HAP-1 (cell line): ENCODE data around the gene RPS6KA2.
"Not testable (repeated sequence)": the region's sequence is repeated elsewhere in the genome, so short reads cannot be mapped to it uniquely, and the experiment has no call there.

Source experiments
- DNase-seq, 2 experiments: peaks; one replicate each; pipeline ENCODE4 v3.0.0-alpha.2; 2016 to 2020; ENCODE audit warnings: low spot score in 2 of 2
- H3K27me3 ChIP-seq: fragments of 250-450 bp; sonication (Bioruptor Pico); 2 replicates; pipeline ENCODE4 v1.5.1; 2020; ENCODE audit warnings: low read depth, mild to moderate bottlenecking, moderate library complexity
- H3K36me3 ChIP-seq: fragments of 250-450 bp; sonication (Bioruptor Pico); replicated peaks from 2 replicates; pipeline ENCODE4 v1.5.1; 2020; ENCODE audit warnings: mild to moderate bottlenecking
- H3K4me1 ChIP-seq: fragments of 250-450 bp; sonication (Bioruptor Pico); 2 replicates; pipeline ENCODE4 v1.5.1; 2020; ENCODE audit warnings: mild to moderate bottlenecking
- H3K4me3 ChIP-seq: fragments of 250-450 bp; sonication (Bioruptor Pico); 2 replicates; pipeline ENCODE4 v1.5.1; 2020; ENCODE audit warnings: mild to moderate bottlenecking, moderate library complexity
- H3K9me3 ChIP-seq: fragments of 250-450 bp; sonication (Bioruptor Pico); 2 replicates; pipeline ENCODE4 v1.5.1; 2020; ENCODE audit warnings: mild to moderate bottlenecking, moderate library complexity
- in situ Hi-C: fragments of 300-500 bp; cut with MboI; formaldehyde crosslinking; loops from 3 replicates; pipeline ENCODE4 v1.14.3; 2020; ENCODE audit warnings: low sequenced_read_pairs, inconsistent platforms, mixed read lengths

RPS6KA2 gene

DNA sequence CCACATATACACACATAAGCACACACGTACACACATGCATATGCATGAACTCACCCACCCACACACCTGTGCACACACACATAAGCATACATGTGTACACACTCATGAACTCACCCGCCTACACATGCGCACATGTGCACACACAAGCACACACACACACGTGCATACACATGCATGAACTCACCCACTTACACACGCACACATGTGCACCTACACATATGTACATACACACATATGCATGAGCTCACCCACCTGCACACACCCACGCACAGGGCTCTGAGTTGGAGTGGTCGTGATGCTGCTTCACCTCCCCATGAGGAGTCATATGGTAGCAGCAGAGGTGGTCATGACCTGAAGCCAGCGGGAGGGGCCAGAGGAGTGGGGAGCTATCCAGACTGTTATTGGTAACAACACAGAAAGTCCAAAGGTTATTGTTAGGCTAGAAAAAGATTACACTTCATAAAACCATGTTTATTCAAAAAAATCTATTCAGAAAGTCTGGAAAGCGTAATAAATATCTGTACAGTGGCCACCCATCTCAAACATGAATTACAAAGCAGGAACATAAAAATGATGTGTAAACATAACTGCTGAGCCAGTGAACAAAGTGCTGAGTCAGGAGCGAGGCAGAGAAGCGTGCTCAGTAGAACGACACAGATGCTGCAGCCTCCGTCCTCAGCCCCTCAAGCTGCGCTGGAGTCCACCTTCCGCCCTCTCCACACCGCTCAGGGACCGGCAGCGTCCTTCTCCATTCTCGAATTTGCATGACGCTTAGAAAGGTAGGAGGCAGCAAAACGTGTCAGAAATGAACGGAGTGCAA, 217.9 kb downstream of the RPS6KA2 start:
- H3K36me3 ChIP-seq = no peaks in the 10 kb centered on the region
- DNase-seq = peak in 1 of 2 experiments; percentile 41
- H3K27me3 ChIP-seq = no peaks in the 10 kb centered on the region
- peaks cover 4% of the 10 kb centered on the region; the same call in 1 of the 2 replicates for H3K4me1 ChIP-seq
- no peaks in the 10 kb centered on the region for H3K9me3 ChIP-seq
- in situ Hi-C loops = loop anchor here (25.0 kb wide), 1 partner anchor 247 kb away; the partner anchor contains the start of gene TBXT
- no peak overlapping the region for H3K4me3 ChIP-seq

DNA sequence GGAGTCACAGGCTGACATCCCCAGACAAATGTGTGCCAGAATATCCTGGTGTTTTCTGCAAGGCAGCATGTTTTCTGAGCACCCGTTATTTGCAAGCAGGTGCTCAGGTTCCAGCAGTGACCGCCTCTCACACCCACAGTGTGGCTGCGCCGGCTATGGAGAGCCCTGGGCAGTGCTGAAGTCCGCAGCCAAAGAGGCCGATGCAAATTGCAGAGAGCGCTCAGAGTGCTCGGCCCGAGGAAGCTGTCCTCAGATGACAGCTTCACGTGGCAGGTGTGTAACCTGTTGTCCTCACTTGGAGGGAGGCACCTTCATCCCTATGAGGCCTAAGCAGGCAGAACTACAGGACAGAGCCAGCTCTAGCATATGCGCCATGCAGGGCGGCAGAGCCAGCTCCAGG, 220.9 kb downstream of the RPS6KA2 start:
- Histone ChIP-seq H3K9me3 (no peaks in the 10 kb centered on the region), H3K4me1 (peaks cover 4% of the 10 kb centered on the region; the same call in 1 of the 2 replicates), H3K4me3 (no peak overlapping the region), H3K27me3 (no peaks in the 10 kb centered on the region), H3K36me3 (no peaks in the 10 kb centered on the region)
- no peak for DNase-seq
- in situ Hi-C loops = loop anchor here (25.0 kb wide), 1 partner anchor 244 kb away; the partner anchor contains the start of gene TBXT

DNA sequence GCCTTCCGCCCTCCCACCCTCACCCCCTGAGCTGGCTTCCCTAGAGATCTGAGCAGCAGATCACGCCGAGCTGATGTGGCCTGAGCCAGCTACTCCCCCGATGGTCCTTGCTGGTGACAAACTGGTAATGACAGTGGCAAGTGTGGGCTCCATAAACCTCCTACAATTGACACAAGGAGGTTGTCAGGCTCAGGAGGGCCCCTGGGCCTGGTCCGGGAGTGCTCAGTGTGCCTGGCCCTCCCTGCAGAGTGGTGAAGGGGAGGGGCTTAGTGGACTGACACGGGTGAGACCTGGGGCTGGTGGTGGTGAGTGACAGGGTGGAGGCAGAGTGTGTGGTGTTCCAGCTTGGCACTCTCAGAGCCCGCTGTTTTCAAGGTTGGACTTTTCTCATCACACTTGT, 221.7 kb downstream of the RPS6KA2 start:
- DNase-seq = no peak
- Histone ChIP-seq H3K36me3 (no peaks in the 10 kb centered on the region), H3K4me1 (peaks cover 4% of the 10 kb centered on the region; the same call in 1 of the 2 replicates), H3K4me3 (no peak overlapping the region), H3K9me3 (no peaks in the 10 kb centered on the region), H3K27me3 (no peaks in the 10 kb centered on the region)
- in situ Hi-C loops = loop anchor here (25.0 kb wide), 1 partner anchor 243 kb away; the partner anchor contains the start of gene TBXT

DNA sequence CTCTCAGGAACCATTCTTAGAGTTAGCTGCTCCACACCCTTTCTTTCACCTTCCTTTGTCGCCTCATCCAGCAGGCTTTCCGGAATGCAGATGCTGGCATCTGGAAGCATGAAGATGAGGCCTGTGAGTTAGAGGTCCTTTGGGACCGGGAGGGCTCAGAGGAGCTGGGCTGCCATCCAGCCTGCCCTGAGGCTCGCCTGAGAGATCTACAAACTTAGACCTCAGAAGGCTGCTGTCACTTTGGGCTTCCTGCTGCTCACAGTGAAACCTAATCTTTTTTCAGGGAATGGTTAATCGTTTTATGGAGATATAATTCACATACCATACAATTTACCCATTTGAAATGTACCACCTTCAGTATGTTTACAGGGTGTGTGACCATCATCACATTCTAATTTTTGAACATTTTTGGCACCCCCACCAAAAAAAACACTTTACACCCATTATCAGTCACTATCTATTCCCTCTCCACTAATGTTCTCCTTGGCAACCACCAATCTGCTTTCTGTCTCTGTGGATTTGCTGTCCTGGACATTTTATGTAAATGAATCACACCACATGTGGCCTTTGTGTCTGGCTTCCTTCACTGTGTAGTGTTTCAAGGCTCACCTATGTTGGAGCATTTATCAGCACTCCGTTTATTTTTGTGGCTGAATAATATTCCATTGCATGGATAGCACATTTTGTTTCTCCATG, 224.3 kb downstream of the RPS6KA2 start:
- H3K9me3 ChIP-seq = no peaks in the 10 kb centered on the region
- no peak overlapping the region for H3K4me3 ChIP-seq
- no peaks in the 10 kb centered on the region for H3K27me3 ChIP-seq
- in situ Hi-C loops = loop anchor here (5.0 to 25.0 kb wide), 2 partner anchors 125 to 240 kb away; partner anchors contain the start of gene TBXT
- DNase-seq = no peak
- H3K4me1 ChIP-seq = no peaks in the 10 kb centered on the region
- no peaks in the 10 kb centered on the region for H3K36me3 ChIP-seq

DNA sequence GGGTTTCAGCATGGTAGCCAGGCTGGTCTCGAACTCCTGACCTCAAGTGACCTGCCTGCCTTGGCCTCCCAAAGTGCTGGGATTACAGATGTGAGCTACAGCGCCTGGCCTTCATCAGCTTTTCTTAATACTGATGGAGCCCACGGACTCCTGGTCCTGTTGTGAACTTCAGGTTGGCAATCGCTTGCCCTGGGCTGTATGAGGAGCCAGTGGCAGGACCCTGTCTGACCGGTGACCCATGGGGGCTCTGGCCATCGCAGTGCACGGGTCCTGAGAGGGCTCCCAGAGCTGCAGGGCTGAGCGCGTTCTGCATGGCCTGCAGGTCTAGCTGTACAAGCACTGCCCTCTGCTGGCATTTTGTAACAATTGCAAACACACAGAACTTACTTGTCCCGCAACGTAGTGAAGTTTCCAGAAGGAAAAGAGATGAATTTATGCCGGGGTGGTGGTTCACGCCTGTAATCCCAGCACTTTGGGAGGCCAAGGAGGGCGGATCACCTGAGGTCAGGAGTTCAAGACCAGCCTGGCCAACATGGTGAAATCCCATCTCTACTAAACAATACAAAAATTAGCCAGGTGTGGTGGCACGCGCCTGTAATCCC, 226.3 kb downstream of the RPS6KA2 start:
- DNase-seq = peak; percentile 66 to 76
- H3K36me3 ChIP-seq, H3K4me3 ChIP-seq, H3K4me1 ChIP-seq, H3K9me3 ChIP-seq, H3K27me3 ChIP-seq: not testable (repeated sequence)
- in situ Hi-C loops = loop anchor here (5.0 to 25.0 kb wide), 2 partner anchors 123 to 238 kb away; partner anchors contain the start of gene TBXT

DNA sequence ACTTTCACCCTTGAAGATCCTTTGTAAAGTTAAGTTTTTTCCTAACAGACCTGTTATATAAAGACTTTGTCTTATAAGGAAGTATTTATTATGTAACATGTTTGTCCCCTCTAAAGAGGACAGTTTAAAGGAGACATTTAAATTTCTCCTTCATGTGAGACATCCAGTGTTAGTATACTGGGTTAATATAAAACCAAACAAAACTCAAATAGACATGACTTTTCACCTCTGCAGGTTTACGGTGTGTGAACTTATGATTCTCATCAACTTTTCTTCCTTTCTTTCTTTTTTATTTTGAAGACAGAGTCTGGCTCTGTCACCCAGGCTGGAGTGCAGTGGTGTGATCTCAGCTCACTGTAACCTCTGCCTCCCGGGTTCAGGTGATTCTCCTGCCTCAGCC, 226.9 kb downstream of the RPS6KA2 start:
- Histone ChIP-seq H3K4me3 (no peak overlapping the region), H3K36me3 (no peaks in the 10 kb centered on the region), H3K4me1 (no peaks in the 10 kb centered on the region), H3K9me3 (no peaks in the 10 kb centered on the region), H3K27me3 (no peaks in the 10 kb centered on the region)
- no peak for DNase-seq
- in situ Hi-C loops = loop anchor here (5.0 to 25.0 kb wide), 2 partner anchors 123 to 238 kb away; partner anchors contain the start of gene TBXT

DNA sequence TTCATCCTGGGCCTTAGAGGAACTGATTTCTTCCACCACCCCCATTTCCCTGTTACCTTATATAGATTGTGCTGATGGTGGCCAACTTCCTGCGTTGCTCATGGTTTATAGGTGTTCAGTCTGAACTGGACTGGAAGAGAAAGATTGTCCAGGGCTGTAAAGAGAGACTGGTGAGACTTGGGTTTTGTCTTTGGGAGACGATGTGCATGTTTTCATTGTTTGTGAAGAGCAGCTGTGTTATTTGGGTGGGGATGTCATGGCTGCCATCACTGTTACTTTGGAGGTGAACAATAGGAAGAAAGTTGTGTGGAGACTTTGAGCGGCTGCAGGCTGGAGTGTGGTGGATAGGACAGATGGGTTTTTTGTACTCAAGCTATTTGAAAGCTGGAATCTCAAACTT, 228.7 kb downstream of the RPS6KA2 start:
- no peak for DNase-seq
- H3K27me3 ChIP-seq = 0 out of 2 replicates have a peak, but pooled peaks cover 2% of the 10 kb centered on the region
- in situ Hi-C loops = no loop called here
- no peaks in the 10 kb centered on the region for H3K9me3 ChIP-seq
- H3K4me1 ChIP-seq = no peaks in the 10 kb centered on the region
- H3K36me3 ChIP-seq = no peaks in the 10 kb centered on the region
- no peak overlapping the region for H3K4me3 ChIP-seq

DNA sequence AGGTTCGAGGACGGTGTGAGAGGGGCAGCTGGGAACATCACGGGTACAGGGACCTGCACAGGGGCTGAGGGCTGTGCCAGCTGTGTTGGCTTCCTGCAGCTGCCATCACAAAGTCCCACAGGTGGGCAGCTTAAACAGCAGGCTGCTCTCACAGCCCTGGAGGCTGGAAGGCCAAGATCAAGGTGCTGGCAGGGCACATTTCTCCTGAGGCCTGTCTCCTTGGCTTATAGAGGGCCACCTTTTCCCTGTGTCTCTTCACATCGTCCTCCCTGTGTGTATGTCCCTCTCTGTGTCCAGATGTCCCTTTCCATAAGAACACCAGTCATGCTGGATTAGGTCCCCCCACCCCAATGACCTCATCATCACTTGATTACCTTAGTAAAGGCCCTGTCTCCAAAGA, 229.2 kb downstream of the RPS6KA2 start:
- 0 out of 2 replicates have a peak, but pooled peaks cover 2% of the 10 kb centered on the region for H3K27me3 ChIP-seq
- no peaks in the 10 kb centered on the region for H3K36me3 ChIP-seq
- in situ Hi-C loops = no loop called here
- DNase-seq = no peak
- no peaks in the 10 kb centered on the region for H3K4me1 ChIP-seq
- no peaks in the 10 kb centered on the region for H3K9me3 ChIP-seq
- no peak overlapping the region for H3K4me3 ChIP-seq

DNA sequence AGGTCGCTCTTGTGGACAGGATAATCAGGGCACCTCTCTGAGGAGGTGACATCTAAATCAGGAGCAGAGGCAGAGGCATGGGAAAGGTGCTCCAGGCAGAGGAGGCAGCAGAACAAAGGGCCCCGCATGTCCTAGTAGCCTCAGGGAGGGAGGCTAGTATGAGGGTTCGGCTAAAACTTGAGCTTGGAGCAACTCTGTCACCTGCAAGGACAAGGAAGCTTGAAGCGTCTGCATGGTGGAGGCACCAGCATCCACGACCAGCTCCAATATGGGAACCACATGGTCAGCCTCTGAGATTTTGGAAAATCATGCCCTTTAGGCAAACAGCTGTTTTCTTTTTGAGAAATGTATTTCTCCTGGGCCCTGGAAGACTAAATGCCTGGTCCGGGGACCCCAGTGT, 231.3 kb downstream of the RPS6KA2 start:
- in situ Hi-C loops = no loop called here
- no peak overlapping the region for H3K4me3 ChIP-seq
- no peak for DNase-seq

DNA sequence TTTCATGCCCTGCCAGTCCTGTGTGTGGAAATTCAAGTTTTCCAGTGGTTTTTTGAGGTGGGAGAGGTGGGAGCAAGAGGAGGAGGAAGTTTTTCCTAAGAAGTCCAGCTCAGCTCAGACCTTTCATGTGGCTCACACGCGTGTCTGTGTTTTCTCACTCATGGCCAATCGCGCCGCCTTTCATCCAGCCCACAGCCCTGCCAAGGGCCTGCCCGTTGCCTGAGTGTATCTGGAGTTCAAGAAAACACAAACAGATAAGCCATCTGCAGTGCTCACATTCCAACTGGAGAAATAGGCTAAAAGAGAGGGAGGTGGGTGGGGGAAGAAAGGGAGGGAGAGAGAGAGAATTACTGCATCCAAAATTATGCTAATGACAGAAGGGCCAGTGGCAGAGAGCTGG, 231.7 kb downstream of the RPS6KA2 start:
- Histone ChIP-seq H3K4me1 (no peaks in the 10 kb centered on the region), H3K9me3 (no peaks in the 10 kb centered on the region), H3K4me3 (no peak overlapping the region), H3K27me3 (0 out of 2 replicates have a peak, but pooled peaks cover 2% of the 10 kb centered on the region), H3K36me3 (no peaks in the 10 kb centered on the region)
- in situ Hi-C loops = no loop called here
- DNase-seq = no peak

More for the DNA sequence above, 231.3 kb downstream of the RPS6KA2 start:
- 0 out of 2 replicates have a peak, but pooled peaks cover 2% of the 10 kb centered on the region for H3K27me3 ChIP-seq
- no peaks in the 10 kb centered on the region for H3K36me3 ChIP-seq
- H3K4me1 ChIP-seq = no peaks in the 10 kb centered on the region
- H3K9me3 ChIP-seq = no peaks in the 10 kb centered on the region

DNA sequence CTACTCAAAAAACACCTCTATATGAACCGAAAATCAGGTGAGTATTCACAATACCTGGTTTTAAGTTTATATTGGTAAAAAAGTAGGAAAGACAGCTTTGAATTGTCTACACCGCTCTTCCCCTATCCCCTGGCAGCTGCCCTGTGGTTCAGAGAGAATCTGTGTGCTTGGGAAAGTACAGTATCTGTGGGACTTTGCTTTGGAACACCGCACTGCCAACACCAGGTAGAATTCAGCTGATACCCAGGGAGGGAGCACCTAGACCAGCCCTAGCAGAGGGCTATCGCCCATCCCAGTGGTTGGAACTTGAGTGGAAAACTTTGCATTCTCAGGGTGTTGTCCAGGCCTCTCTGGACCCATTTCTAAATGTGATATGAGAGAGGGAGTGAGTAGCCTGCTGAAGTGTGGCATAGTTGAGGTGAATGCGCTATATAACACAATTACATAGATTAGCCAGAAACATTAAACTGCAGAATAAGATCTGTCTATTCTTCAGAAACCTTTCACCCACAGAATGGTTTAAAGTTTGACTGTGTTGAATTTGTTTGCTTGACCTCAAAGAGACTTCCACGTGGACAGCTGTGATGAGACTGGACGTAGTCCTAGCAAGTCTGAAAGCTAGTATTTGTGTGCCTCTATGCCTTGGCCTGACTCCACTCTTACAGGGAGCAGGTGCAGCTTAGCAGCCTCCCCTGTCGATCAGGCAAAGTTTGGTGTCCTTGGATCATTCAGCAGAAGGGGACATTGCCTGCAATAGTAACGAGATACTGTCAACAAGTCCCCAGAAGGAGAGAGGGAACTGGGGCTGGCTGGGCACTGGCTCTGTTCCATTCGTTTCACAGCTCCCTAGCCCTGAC, 232.8 kb downstream of the RPS6KA2 start:
- in situ Hi-C loops = no loop called here
- Histone ChIP-seq H3K36me3 (no peaks in the 10 kb centered on the region), H3K9me3 (no peaks in the 10 kb centered on the region), H3K27me3 (0 out of 2 replicates have a peak, but pooled peaks cover 2% of the 10 kb centered on the region), H3K4me1 (no peaks in the 10 kb centered on the region), H3K4me3 (no peak overlapping the region)
- DNase-seq = no peak

DNA sequence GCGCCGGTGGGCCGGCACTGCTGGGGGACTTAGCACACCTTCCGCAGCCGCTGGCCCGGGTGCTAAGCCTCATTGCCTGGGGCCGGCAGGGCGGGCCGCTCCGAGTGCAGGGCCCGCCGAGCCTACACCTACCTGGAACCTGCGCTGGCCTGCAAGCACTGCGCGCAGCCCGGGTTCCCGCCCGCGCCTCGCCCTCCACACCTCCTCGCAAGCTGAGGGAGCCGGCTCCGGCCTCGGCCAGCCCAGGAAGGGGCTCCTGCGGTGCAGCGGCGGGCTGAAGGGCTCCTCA, 233.6 kb downstream of the RPS6KA2 start:
- in situ Hi-C loops = no loop called here
- no peak for DNase-seq
- H3K27me3 ChIP-seq = 0 out of 2 replicates have a peak, but pooled peaks cover 2% of the 10 kb centered on the region
- H3K9me3 ChIP-seq = no peaks in the 10 kb centered on the region
- no peak overlapping the region for H3K4me3 ChIP-seq
- H3K4me1 ChIP-seq = no peaks in the 10 kb centered on the region
- no peaks in the 10 kb centered on the region for H3K36me3 ChIP-seq
